Activated CD8-positive, alpha-beta T cell treated with anti-CD3 and anti-CD28 coated beads, Interleukin-2, amount 10 ng/mL, durations not matched to agents 7 days and 5 days (primary cell): Measurements from ENCODE around the gene HNMT. TPM values are rescaled to one million over a fixed set of nuclear protein-coding genes. Genes with fewer than 3 reads are reported as not detected.

ENCODE experiments used
- ATAC-seq: fragments of 150-1000 bp; cut with Tn5 transposase; one replicate; pipeline ENCODE4 v1.10.0; 2021; ENCODE audit warnings: moderate library complexity
- CTCF ChIA-PET: fragments of 350-600 bp; sonication (Branson Sonifier 250); formaldehyde crosslinking; loops from one replicate; lab custom pipeline; 2021; ENCODE audit warnings: antibody characterized with exemption; lab: Charles Lee
- POLR2A ChIA-PET: fragments of 350-600 bp; sonication (Branson Sonifier 250); formaldehyde crosslinking; loops from one replicate; lab custom pipeline; 2021; ENCODE audit warnings: antibody characterized with exemption; lab: Charles Lee
- DNase-seq: peaks from one replicate; pipeline ENCODE4 v3.0.0-alpha.2; 2020
- H3K27ac Mint-ChIP-seq: one replicate; pipeline ENCODE4 v1.8.0; 2021; ENCODE audit warnings: mild to moderate bottlenecking, mixed read lengths
- H3K27me3 Mint-ChIP-seq: one replicate; pipeline ENCODE4 v1.8.0; 2021; ENCODE audit warnings: low read depth, mixed read lengths
- H3K36me3 Mint-ChIP-seq: one replicate; pipeline ENCODE4 v1.8.0; 2021; ENCODE audit warnings: low read depth, mixed read lengths
- H3K4me1 Mint-ChIP-seq: one replicate; pipeline ENCODE4 v1.8.0; 2021; ENCODE audit warnings: low read depth, mixed read lengths
- H3K4me3 Mint-ChIP-seq: one replicate; pipeline ENCODE4 v1.8.0; 2021; ENCODE audit warnings: mild to moderate bottlenecking, mixed read lengths
- H3K9me3 Mint-ChIP-seq: one replicate; pipeline ENCODE4 v1.8.0; 2022; ENCODE audit warnings: mixed read lengths; ENCODE audit not compliant: insufficient read depth
- total RNA-seq, 2 experiments: library from RNA; stranded (reverse); gene quantifications; one replicate each; pipeline ENCODE4 v1.2.3, GENCODE V29; 2021

The HNMT gene
- total RNA-seq, 2 experiments from 2014 or later = not detected

DNA sequence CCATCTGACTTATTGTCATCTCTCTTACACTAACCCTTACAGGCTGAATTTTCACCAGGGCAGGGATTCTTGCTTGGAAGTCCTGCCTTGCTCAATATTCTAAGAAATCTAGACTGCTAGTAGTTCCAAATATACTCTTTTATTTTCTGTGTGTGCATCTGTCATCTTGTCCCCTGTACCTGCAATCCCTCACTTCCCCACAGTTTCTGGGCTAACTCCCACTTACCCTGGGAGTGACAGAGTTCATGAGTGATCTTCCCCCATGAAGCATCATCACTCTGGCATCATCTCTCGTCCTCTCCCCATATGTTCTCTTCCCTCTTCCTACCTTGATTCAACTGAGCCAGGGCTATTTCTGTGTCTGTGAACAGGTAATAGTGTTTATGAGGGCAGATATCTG lies 35.7 kb downstream of the HNMT start:
- Mint-ChIP-seq H3K36me3 (no peaks in the 10 kb centered on the region), H3K9me3 (no peaks in the 10 kb centered on the region), H3K27ac (no peak overlapping the region), H3K4me3 (no peak overlapping the region), H3K27me3 (no peaks in the 10 kb centered on the region), H3K4me1 (no peaks in the 10 kb centered on the region)
- POLR2A ChIA-PET = interaction anchor here (0.6 kb wide), 1 partner anchor 110 kb away, joined by 3 read pairs; no protein-coding TSS in a partner anchor
- CTCF ChIA-PET = no interaction called here
- ATAC-seq (no peak), DNase-seq (no peak)

DNA sequence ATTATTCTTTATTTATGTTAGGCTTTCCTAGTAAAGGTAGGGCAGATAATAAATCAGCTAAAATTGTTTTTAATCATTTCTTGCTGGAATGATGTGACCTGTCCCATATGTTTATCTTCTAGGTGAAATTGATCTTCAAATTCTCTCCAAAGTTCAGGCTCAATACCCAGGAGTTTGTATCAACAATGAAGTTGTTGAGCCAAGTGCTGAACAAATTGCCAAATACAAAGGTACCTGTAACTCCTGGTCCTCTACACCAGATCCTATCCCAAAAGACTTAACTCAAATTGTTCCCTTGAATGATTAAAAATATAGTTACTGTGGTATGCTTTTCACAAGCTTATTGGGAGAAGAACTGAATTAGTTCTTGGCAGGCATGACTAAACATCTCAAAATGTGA lies 36.5 kb downstream of the HNMT start:
- H3K27ac Mint-ChIP-seq = no peak overlapping the region
- H3K9me3 Mint-ChIP-seq = no peaks in the 10 kb centered on the region
- ATAC-seq (no peak), DNase-seq (no peak)
- H3K4me3 Mint-ChIP-seq = no peak overlapping the region
- no peaks in the 10 kb centered on the region for H3K27me3 Mint-ChIP-seq
- POLR2A ChIA-PET = no interaction called here
- CTCF ChIA-PET = no interaction called here
- no peaks in the 10 kb centered on the region for H3K4me1 Mint-ChIP-seq
- H3K36me3 Mint-ChIP-seq = no peaks in the 10 kb centered on the region

DNA sequence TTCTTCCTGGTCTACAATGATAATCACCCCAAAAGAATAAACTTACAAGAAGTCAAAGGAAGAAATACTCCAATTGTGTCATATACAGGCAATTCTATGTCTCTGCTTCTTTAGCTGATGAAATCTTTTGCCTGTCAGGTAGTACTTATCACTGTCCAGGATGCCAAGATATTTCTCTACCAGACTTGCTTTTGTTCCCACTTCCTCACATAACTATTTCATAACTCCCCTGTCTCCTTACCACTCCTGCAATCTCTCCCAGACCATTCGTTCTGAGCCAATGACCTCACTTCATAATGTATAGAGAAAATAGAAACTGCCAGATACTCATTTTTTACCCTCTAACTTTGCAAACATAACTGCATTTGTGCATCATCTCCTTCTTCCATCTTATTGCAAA lies 39.1 kb downstream of the HNMT start:
- POLR2A ChIA-PET = no interaction called here
- Mint-ChIP-seq H3K9me3 (no peaks in the 10 kb centered on the region), H3K36me3 (no peaks in the 10 kb centered on the region), H3K4me3 (no peak overlapping the region), H3K27ac (no peak overlapping the region), H3K4me1 (no peaks in the 10 kb centered on the region), H3K27me3 (no peaks in the 10 kb centered on the region)
- ATAC-seq (no peak), DNase-seq (no peak)
- CTCF ChIA-PET = no interaction called here

DNA sequence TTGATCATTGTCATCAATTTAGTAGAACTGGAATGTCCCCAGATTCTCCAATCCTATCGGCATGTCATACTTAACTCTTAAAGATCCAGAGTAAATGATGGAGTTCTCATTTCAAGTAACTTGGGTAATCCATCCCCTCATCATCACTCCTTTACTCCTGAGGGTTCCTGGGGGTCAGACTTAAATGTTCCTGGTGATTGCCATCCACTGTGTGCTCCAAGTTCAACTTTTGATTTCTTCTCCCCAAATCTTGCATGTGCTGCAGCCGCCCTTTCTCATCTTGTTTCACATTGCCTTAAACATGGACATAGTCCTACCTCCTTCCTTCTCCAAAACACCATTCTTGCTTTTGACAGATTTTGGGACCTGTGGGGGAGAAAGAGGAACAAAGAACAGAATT lies 43.2 kb downstream of the HNMT start:
- POLR2A ChIA-PET = no interaction called here
- Mint-ChIP-seq H3K9me3 (no peaks in the 10 kb centered on the region), H3K27ac (no peak overlapping the region), H3K4me3 (no peak overlapping the region), H3K4me1 (no peaks in the 10 kb centered on the region), H3K36me3 (no peaks in the 10 kb centered on the region), H3K27me3 (no peaks in the 10 kb centered on the region)
- CTCF ChIA-PET = no interaction called here
- ATAC-seq (no peak), DNase-seq (no peak)

DNA sequence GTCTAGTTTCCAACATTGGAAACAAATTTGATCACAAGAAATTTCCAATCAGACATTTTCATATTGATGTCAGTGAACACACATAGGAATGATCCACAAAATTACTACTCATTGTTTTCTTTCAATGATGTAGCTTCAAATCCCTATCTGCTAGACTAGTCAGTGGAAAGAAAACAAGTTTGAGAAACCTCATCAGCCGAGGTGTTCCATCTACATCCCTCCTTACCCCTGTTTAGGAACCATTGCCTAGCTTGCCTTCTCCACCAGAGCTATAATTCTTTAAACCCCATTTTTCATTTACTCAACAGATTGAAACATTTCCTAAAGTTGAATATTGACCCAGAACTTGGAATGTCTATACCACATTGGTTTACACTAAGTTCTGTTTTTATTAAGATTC lies 45.3 kb downstream of the HNMT start:
- no peaks in the 10 kb centered on the region for H3K27me3 Mint-ChIP-seq
- no peak for ATAC-seq
- H3K36me3 Mint-ChIP-seq = no peaks in the 10 kb centered on the region
- no peaks in the 10 kb centered on the region for H3K9me3 Mint-ChIP-seq
- no peak overlapping the region for H3K27ac Mint-ChIP-seq
- H3K4me1 Mint-ChIP-seq = no peaks in the 10 kb centered on the region
- no peak for DNase-seq
- no peak overlapping the region for H3K4me3 Mint-ChIP-seq
- ChIA-PET CTCF (no interaction called here), POLR2A (no interaction called here)

DNA sequence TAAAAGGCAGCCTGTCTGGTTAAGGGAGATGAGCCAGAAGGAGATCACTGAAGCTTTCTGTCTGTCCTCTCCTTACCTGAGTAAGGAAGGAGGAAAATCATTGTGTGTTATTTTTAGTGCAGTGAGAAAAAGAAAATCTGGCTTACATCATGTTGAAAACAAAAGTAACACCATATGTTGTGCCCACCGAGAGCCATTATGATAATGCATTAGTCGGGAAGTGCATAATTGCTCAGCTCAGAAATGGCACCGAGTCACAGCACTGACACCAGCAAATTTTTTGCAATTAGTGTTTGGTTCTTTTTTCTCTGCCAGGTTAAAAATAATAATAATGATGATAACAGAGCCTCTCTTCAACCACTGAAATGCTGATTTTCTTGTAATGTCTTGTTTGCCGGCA lies 46.6 kb downstream of the HNMT start:
- DNase-seq (no peak), ATAC-seq (no peak)
- no peaks in the 10 kb centered on the region for H3K27me3 Mint-ChIP-seq
- no peaks in the 10 kb centered on the region for H3K9me3 Mint-ChIP-seq
- H3K4me1 Mint-ChIP-seq = no peaks in the 10 kb centered on the region
- no peaks in the 10 kb centered on the region for H3K36me3 Mint-ChIP-seq
- CTCF ChIA-PET = no interaction called here
- no peak overlapping the region for H3K4me3 Mint-ChIP-seq
- no peak overlapping the region for H3K27ac Mint-ChIP-seq
- POLR2A ChIA-PET = no interaction called here

DNA sequence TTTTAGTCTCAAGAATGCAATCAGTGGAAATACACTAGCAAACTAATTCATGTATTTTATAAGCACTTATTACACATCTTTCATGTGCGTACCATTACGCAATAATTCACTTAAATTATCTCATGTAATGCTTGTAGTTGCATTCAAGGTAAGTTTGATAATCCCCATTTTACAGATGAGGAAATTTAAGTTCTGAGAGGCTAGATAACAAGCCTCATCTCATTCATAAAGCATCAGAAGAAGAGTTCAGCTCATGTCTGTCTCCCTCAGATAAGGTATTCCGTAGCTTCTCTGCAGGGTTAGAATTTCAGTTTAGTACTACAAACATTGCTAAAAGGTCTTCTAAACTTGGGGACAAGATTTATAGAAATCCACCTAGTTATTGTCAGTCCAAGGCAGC lies 47.8 kb downstream of the HNMT start:
- ATAC-seq = no peak
- no peak overlapping the region for H3K4me3 Mint-ChIP-seq
- DNase-seq = no peak
- H3K27ac Mint-ChIP-seq = no peak overlapping the region
- H3K36me3 Mint-ChIP-seq = no peaks in the 10 kb centered on the region
- no peaks in the 10 kb centered on the region for H3K9me3 Mint-ChIP-seq
- no peaks in the 10 kb centered on the region for H3K27me3 Mint-ChIP-seq
- ChIA-PET POLR2A (no interaction called here), CTCF (no interaction called here)
- no peaks in the 10 kb centered on the region for H3K4me1 Mint-ChIP-seq

DNA sequence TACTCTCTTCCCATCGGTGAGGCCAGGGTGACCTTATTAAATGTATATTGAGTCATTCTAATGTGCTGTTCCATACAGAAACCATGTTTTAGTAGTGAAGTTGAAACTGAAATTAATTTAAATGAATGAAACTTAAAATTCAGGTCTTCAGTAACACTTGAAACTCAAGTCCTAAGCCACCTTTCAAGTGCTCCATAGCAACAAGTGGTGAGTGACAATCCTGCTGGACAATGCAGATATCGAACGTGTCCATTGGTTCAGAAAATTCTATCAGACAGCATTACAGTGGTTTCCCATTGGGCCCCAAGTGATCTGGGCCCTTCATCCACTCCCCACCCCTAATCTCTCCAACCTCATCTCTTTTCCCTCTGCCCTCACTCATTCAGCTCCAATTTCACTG lies 48.7 kb downstream of the HNMT start:
- no peaks in the 10 kb centered on the region for H3K27me3 Mint-ChIP-seq
- no peak overlapping the region for H3K4me3 Mint-ChIP-seq
- ATAC-seq = no peak
- H3K4me1 Mint-ChIP-seq = no peaks in the 10 kb centered on the region
- no peak overlapping the region for H3K27ac Mint-ChIP-seq
- ChIA-PET CTCF (no interaction called here), POLR2A (no interaction called here)
- H3K36me3 Mint-ChIP-seq = no peaks in the 10 kb centered on the region
- no peak for DNase-seq
- H3K9me3 Mint-ChIP-seq = no peaks in the 10 kb centered on the region

DNA sequence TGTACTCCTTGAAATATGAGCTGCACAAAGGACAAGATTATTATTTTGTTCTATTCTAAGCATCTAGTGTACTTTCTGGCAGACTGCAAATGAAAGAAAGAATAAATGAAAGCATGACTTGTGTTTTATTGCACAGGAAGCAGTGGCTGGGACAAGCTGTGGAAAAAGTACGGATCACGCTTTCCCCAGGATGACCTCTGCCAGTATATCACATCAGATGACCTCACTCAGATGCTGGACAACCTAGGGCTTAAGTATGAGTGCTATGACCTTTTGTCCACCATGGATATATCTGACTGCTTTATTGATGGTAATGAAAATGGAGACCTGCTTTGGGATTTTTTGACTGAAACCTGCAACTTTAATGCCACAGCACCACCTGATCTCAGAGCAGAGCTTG lies 49.4 kb downstream of the HNMT start:
- DNase-seq = no peak
- no peaks in the 10 kb centered on the region for H3K27me3 Mint-ChIP-seq
- H3K4me1 Mint-ChIP-seq = no peaks in the 10 kb centered on the region
- no peak for ATAC-seq
- H3K27ac Mint-ChIP-seq = no peak overlapping the region
- H3K36me3 Mint-ChIP-seq = no peaks in the 10 kb centered on the region
- no peak overlapping the region for H3K4me3 Mint-ChIP-seq
- CTCF ChIA-PET = no interaction called here
- no peaks in the 10 kb centered on the region for H3K9me3 Mint-ChIP-seq
- POLR2A ChIA-PET = no interaction called here

DNA sequence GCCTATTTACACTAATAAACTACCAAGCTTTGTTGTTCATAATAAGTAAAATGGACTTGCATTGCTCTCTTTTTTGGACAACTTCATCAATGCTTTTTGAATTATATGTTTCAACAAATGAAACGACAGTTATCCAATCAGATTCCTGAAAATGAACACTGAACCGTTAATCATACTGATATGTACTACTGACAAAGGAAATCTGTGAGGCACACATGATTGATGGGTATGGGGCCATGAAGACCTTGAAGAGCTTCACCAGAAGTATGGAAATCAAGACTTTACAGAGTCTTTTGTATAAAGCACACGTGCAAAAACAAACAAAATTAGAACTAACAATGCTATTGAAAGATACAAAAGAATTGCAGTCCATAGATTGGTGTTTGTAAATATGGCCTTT lies 51.2 kb downstream of the HNMT start:
- no peaks in the 10 kb centered on the region for H3K27me3 Mint-ChIP-seq
- POLR2A ChIA-PET = no interaction called here
- no peaks in the 10 kb centered on the region for H3K36me3 Mint-ChIP-seq
- ATAC-seq (no peak), DNase-seq (no peak)
- no peaks in the 10 kb centered on the region for H3K9me3 Mint-ChIP-seq
- H3K4me1 Mint-ChIP-seq = no peaks in the 10 kb centered on the region
- no peak overlapping the region for H3K27ac Mint-ChIP-seq
- H3K4me3 Mint-ChIP-seq = no peak overlapping the region
- CTCF ChIA-PET = no interaction called here

DNA sequence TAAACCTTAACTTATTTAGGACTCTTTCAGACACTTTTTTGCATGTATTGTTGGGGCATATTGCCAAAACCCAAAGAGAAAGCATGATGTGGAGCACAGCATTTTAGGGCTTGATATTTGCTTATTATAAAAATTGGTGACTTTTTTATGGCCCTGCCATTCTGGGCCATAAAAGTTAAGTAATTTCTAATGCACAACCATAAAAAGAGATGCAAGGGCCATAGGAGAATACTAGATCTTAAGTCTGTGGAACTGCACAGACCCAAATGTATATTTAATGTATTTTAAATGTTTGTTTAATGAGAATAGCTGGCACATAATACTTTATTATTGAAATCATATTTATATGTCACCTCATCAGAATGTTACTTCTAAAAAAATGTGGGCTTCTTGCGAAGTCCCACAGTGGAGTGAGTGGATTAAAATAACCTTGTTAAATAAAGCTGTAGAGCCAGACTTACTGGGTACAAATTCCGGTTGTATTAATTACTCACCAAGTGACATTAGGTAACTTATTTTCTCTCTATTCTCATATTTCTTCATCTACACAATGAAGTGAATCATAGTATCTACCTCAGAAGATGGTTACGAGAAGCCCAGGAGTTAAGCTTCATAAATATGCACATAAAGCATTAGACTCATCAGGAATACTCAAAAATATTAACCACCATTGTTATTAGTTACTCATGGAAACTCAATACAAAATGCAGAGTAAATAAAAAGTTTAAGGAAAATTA lies 52.2 kb downstream of the HNMT start:
- CTCF ChIA-PET = no interaction called here
- no peak for DNase-seq
- Mint-ChIP-seq H3K4me1 (no peaks in the 10 kb centered on the region), H3K36me3 (no peaks in the 10 kb centered on the region), H3K9me3 (no peaks in the 10 kb centered on the region), H3K27me3 (no peaks in the 10 kb centered on the region), H3K4me3 (no peak overlapping the region), H3K27ac (no peak overlapping the region)
- ATAC-seq = no peak
- POLR2A ChIA-PET = no interaction called here

DNA sequence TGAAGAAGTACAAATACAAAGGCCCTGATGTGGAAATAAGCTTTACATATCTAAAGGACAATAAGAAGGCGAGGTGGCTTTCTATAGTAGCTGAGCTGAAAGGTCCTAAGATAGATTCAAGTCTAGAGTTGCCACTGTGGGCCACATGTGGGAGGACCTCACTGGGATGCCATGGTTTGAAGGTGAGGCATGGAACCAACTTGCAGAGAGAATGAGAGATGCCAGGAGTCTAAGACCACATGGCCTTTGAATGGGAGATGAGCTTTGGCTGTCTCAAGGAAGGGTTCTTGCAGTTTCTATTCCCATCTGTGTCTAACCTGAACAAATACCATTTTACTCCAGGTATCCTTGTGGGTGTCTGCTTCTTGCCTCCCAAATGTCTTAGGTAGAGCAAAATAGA lies 53.6 kb downstream of the HNMT start:
- ChIA-PET POLR2A (no interaction called here), CTCF (no interaction called here)
- DNase-seq (no peak), ATAC-seq (no peak)
- H3K4me1 Mint-ChIP-seq = no peaks in the 10 kb centered on the region
- H3K27ac Mint-ChIP-seq = no peak overlapping the region
- no peaks in the 10 kb centered on the region for H3K9me3 Mint-ChIP-seq
- no peak overlapping the region for H3K4me3 Mint-ChIP-seq
- no peaks in the 10 kb centered on the region for H3K27me3 Mint-ChIP-seq
- no peaks in the 10 kb centered on the region for H3K36me3 Mint-ChIP-seq
